Left colon (tissue), 2 donors: Measurements from ENCODE around the gene EXOC6. TPM values are rescaled to one million over a fixed set of nuclear protein-coding genes. Genes with fewer than 3 reads are reported as not detected.
A peak's percentile ranks its signal among the peaks of the same experiment; 100 is the strongest.

Experiments
- ATAC-seq: fragments of 200-7000 bp; cut with Tn5 transposase; one replicate; pipeline ENCODE4 v1.9.1; 2020; ENCODE audit warnings: mild to moderate bottlenecking, moderate library complexity
- DNase-seq, 2 donors: peaks; one replicate each; pipeline ENCODE4 v3.0.0-alpha.2; 2020
- intact Hi-C, 2 donors: fragments of 100-400 bp; cut with DNase I in 1 of 2; cut with micrococcal nuclease in 1 of 2; formaldehyde crosslinking; loops; one replicate each; pipeline versions ENCODE4 v1.11.2 to v1.14.0; 2022; cut with DNase I, micrococcal nuclease
- total RNA-seq, 2 donors: library from RNA; stranded (reverse); fragmentation: NEBNext Ultra II Directional; extraction: Animal tissue kit (Norgen Biotek cat#: 25700); gene quantifications; one replicate each; pipeline ENCODE4 v1.2.1, GENCODE V29; 2021
- donor health status: DM: no; HTN: no; CAD: no.
- donor health status: DM: yes; HTN: yes; CAD: no.

The EXOC6 gene
- total RNA-seq, 2 donors from 2014 or later: 13.2 to 13.6 TPM

GRCh38 chr10:92832121-92832520, 16.2 kb upstream of the EXOC6 start:
- no peak for ATAC-seq
- intact Hi-C loops: no loop called here

GRCh38 chr10:92832998-92833650, 15.2 kb upstream of the EXOC6 start:
- DNase-seq (no peak), ATAC-seq (no peak)
- intact Hi-C loops: no loop called here

More at GRCh38 chr10:92832121-92832520, 16.2 kb upstream of the EXOC6 start:
- DNase-seq: no peak

GRCh38 chr10:92834331-92834730, 14.0 kb upstream of the EXOC6 start:
- intact Hi-C loops: no loop called here
- ATAC-seq (no peak), DNase-seq (no peak)

- ATAC-seq (no peak), DNase-seq (no peak)
- intact Hi-C loops: no loop called here
Measured at GRCh38 chr10:92834986-92835385, 13.3 kb upstream of the EXOC6 start.

GRCh38 chr10:92837456-92837855, 10.9 kb upstream of the EXOC6 start:
- DNase-seq: no peak
- ATAC-seq: no peak
- intact Hi-C loops: no loop called here

- peak; percentile 57 to 73 for DNase-seq
Measured at GRCh38 chr10:92839191-92840085, 8.9 kb upstream of the EXOC6 start.

GRCh38 chr10:92844746-92845145, 3.6 kb upstream of the EXOC6 start:
- intact Hi-C loops: no loop called here
- no peak for ATAC-seq
- DNase-seq: no peak

More at GRCh38 chr10:92839191-92840085, 8.9 kb upstream of the EXOC6 start:
- intact Hi-C loops: no loop called here
- ATAC-seq: peak; percentile 62

- ATAC-seq: no peak
Measured at GRCh38 chr10:92845921-92846320, 2.4 kb upstream of the EXOC6 start.

GRCh38 chr10:92846344-92846743, 2.0 kb upstream of the EXOC6 start:
- ATAC-seq (no peak), DNase-seq (no peak)
- intact Hi-C loops: no loop called here

More at GRCh38 chr10:92845921-92846320, 2.4 kb upstream of the EXOC6 start:
- no peak for DNase-seq
- intact Hi-C loops: no loop called here

GRCh38 chr10:92846854-92847201, 1.5 kb upstream of the EXOC6 start:
- no peak for DNase-seq
- no peak for ATAC-seq
- intact Hi-C loops: no loop called here

- intact Hi-C loops: no loop called here
- ATAC-seq (no peak), DNase-seq (no peak)
Measured at GRCh38 chr10:92847202-92847864, 987 bp upstream of the EXOC6 start.

GRCh38 chr10:92848037-92848440, 281 bp upstream of the EXOC6 start:
- intact Hi-C loops: no loop called here
- ATAC-seq: no peak
- DNase-seq: no peak

- intact Hi-C loops: no loop called here
- ATAC-seq (no peak), DNase-seq (no peak)
Measured at GRCh38 chr10:92849234-92849525, 860 bp downstream of the EXOC6 start.

- intact Hi-C loops: no loop called here
- ATAC-seq (no peak), DNase-seq (no peak)
Measured at GRCh38 chr10:92849576-92850090, 1.3 kb downstream of the EXOC6 start.

GRCh38 chr10:92850185-92850584, 1.9 kb downstream of the EXOC6 start:
- intact Hi-C loops: no loop called here
- DNase-seq (no peak), ATAC-seq (no peak)

GRCh38 chr10:92851003-92851402, 2.7 kb downstream of the EXOC6 start:
- ATAC-seq (no peak), DNase-seq (no peak)
- intact Hi-C loops: no loop called here

- no peak for ATAC-seq
- DNase-seq: no peak
- intact Hi-C loops: no loop called here
Measured at GRCh38 chr10:92855560-92855959, 7.2 kb downstream of the EXOC6 start.

- no peak for DNase-seq
- intact Hi-C loops: no loop called here
- ATAC-seq: no peak
Measured at GRCh38 chr10:92857904-92858514, 9.7 kb downstream of the EXOC6 start.

- intact Hi-C loops: no loop called here
- DNase-seq (no peak), ATAC-seq (no peak)
Measured at GRCh38 chr10:92867235-92867634, 18.9 kb downstream of the EXOC6 start.
